LNCAP (cell line): ENCODE data around the gene MPRIP.

ENCODE experiments used
- TF ChIP-seq, protein P1 (sequence below): fragments of 450-650 bp; IDR thresholded peaks from 2 replicates; pipeline ENCODE4 v1.5.1; 2017; ENCODE audit warnings: mild to moderate bottlenecking

Gene MPRIP

DNA sequence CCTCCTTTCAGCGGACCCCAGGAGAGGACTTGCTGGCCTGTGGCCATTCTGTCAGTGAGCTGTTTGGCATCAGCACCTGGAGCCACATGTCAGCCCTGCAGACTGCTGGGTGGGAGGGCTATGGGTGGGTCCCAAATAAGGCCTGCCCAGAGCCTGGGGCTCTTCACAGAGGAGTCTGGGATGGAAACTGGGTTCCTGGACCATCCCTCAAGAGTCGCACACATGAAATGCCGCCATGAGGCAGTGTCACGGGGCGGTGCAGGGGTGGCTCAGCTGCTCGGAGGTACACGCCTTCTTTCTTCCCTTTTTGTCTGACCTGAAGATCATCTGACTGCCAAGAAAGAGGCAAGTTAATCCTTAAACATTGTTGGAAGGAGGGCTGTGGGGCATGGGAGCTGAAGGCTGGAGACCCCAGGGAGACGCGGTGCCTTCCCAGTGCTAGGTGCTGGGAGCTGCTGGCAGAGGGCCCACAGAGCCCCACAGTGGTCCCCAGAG, 14.8 kb downstream of the MPRIP start:
- TF ChIP-seq, protein P1, sequence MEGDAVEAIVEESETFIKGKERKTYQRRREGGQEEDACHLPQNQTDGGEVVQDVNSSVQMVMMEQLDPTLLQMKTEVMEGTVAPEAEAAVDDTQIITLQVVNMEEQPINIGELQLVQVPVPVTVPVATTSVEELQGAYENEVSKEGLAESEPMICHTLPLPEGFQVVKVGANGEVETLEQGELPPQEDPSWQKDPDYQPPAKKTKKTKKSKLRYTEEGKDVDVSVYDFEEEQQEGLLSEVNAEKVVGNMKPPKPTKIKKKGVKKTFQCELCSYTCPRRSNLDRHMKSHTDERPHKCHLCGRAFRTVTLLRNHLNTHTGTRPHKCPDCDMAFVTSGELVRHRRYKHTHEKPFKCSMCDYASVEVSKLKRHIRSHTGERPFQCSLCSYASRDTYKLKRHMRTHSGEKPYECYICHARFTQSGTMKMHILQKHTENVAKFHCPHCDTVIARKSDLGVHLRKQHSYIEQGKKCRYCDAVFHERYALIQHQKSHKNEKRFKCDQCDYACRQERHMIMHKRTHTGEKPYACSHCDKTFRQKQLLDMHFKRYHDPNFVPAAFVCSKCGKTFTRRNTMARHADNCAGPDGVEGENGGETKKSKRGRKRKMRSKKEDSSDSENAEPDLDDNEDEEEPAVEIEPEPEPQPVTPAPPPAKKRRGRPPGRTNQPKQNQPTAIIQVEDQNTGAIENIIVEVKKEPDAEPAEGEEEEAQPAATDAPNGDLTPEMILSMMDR, result no peak

DNA sequence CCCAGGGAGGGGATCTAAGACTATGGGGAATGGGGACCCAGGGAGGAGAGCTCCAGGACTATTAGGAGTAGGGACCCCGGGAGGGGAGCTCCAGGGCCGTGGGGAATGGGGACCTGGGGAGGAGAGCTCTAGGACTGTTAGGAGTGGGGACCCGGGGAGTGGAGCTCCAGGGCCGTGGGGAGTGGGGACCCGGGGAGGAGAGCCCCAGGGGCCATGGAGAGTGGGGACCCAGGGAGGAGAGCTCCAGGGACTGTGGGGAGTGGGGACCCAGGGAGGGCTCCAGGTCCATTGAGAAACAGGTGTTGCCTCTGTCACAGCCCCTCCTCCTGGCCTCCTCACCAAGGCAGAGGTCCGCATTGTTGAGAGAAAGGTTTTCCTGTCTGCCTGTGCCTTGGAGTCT, 16.0 kb downstream of the MPRIP start:
- TF ChIP-seq, protein P1, result no peak

DNA sequence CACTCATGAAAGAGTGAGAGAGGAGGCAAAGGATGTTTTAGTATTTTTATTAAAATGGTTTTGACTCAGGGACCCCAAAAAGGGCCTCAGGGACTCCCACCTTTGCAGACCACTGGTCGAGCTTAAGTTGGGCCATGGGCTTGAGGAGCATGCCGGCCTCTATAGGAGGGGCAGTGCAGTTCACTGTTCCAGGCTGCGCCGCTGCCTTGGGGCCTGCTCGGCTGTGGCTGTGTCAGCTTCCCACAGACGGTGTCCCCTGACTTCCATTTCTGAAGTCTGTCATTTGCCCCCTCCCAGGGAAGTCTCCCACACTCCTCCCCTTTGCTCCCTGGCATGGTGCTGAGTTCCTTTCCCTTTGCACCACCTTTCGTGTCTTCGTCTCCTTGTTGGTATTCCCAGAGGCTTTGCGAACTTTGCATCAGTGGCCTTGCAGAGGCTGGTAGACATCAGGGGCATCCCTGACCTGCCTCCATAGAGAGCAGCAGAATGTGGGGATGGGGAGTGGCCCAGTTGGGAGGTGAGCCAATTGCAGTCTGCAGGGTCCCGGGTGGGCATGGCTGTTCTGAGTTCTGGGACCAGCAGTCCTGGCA, 17.1 kb downstream of the MPRIP start:
- TF ChIP-seq, protein P1, result no peak

DNA sequence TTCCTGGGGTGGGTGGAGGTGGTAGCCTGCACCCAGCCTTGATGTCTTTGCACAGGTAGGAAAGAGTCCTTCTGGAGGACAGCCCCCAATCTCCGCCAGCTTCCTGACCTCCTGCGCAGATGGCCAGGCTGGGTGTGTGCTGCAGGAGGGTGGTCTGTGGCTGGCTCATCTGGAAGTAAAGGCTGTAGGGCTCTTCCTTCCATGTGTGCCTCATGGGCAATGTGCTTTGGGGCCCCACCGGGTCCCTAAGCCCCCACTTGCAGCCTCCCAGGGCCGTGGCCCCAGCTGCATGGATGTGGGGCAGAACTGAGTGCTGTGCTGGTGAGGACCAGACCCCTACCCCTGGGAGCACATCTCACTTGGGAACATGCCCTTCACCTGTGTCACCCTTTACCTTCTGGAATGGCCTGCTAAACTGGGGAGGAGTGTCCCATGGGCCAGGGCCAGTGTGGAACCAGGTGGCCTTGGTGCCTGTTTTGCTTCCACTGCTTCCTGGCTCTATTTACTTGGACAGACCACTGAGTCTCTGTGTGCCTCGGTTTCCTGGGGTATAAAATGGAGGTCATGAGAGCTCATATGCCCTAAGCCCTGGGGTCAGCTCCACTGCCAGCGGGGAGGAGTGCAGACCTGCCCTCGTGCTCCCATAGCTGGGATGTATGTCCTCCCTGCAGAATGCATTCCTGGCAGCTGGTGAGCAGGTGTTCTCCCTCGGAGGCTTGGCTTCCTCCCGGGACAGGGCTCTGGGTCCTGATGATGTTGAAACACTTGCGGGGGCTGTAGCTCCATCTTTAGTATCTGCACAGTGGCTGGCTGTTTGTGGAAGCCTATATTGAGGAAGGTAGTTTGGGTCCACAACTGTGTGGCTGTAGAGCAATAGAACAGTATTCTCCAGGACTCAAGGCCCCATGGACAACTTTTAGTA, 18.0 kb downstream of the MPRIP start:
- TF ChIP-seq, protein P1, result no peak

DNA sequence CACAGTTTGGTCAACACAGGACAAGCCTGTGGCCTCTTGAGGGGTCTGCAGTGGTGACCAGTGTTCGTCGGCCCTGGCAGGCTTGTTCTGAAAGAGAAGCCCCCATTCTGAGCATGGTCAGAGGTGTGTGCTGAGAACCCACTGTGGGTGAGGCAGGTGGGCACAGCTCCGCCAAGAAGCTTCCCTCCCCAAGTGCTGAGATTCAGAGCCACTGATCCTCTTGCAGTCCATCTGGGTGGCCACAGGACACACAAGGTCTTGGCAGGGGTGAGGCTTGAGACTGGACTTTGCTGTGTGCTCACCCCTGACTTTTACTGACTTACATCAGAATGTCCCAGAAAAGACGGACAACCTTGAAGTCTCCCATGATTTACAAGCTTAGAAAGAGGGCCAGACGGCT, 18.7 kb downstream of the MPRIP start:
- TF ChIP-seq, protein P1, result no peak

DNA sequence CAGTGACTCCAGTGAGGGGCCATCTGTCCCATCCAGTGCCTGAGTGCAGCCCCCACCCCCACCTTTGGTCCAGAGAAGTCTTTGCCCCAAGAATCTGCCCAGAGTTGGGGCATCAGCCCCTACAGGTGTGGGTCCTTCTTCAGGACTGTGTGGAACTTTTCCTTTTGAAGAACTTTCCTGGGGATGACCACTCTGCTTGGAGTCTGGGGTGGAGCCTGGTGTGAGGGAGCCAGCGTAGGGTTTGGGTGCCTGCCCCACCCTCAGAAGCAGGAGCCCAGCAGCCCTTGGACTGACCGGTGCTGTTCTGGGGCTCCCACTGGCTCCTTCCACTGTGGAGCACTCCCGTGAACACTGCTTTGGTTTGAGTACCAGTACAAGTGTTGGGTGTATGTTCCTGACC, 19.3 kb downstream of the MPRIP start:
- TF ChIP-seq, protein P1, result no peak

DNA sequence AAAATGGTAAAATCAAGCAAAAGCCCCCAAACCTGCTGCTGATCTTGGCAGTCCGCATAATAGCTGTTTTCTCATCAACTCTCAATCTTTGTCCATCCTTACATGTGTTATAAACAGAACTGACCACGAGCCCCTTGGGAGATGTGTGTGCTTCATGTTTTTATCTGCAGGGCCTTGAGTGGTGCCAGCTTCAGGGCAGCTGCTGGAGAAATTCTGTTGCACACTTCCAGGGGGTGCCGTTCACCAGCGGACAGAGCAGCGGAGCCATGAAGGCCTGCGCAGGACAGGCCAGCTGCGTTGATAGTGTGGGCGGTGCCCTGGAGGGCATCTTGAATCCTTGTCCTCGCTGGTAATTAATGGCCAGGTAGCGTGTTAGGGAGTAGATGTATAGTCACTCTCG, 20.1 kb downstream of the MPRIP start:
- TF ChIP-seq, protein P1, result no peak
